ENCODE measurements around the gene IGHMBP2. TPM values are rescaled to one million over a fixed set of nuclear protein-coding genes. Genes with fewer than 3 reads are reported as not detected.

The IGHMBP2 gene
- total RNA-seq, 1 donor from 2014 or later = 8.7 TPM

DNA sequence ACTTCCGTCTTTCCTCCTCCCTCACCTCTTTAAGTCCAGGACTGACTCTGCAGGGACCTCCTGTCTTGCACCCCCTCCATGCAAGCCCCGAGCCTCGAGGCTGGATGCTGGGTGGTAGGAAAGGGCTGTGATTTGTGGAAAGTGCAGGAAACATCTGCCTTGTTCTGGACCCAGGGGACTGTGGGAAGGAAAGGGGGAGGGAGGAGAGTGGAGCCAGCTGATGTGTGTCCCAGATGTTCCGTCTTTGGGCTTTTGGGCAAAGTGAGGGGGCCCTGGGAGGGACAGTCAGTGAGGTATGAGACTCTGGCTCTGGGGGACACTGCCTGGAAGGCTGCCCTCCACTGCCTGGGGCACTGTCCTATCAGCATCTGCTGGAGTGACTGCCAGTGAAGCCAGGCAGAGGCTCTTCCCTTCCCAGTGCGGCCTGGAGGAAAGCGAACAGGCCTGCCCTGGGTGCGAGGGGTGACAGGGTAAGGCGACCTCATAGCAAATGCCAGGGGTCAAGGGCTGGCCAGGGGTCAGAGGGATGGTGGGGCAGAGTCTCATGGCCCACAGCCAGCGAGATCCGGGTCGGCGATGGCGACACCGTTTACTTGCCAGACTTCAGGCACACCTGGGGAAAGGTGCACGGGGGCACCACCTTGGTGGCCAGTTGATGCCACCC lies 75.4 kb downstream of the IGHMBP2 start:
- TF ChIP-seq, protein P1, sequence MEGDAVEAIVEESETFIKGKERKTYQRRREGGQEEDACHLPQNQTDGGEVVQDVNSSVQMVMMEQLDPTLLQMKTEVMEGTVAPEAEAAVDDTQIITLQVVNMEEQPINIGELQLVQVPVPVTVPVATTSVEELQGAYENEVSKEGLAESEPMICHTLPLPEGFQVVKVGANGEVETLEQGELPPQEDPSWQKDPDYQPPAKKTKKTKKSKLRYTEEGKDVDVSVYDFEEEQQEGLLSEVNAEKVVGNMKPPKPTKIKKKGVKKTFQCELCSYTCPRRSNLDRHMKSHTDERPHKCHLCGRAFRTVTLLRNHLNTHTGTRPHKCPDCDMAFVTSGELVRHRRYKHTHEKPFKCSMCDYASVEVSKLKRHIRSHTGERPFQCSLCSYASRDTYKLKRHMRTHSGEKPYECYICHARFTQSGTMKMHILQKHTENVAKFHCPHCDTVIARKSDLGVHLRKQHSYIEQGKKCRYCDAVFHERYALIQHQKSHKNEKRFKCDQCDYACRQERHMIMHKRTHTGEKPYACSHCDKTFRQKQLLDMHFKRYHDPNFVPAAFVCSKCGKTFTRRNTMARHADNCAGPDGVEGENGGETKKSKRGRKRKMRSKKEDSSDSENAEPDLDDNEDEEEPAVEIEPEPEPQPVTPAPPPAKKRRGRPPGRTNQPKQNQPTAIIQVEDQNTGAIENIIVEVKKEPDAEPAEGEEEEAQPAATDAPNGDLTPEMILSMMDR (IDR thresholded peaks at IDR 0.05; ENCODE audit: insufficient read depth, low read length, severe bottlenecking) = no peak
- FAIRE-seq (peak; percentile 50), DNase-seq (ENCODE audit: low read depth) (no peak)
- H3K4me3 ChIP-seq (ENCODE audit: low read depth, low read length) = no peak overlapping the region
- peaks cover 6% of the 10 kb centered on the region for H3K27me3 ChIP-seq (ENCODE audit: control insufficient read depth, insufficient read depth, low read length)
- H3K36me3 ChIP-seq (ENCODE audit: control insufficient read depth, insufficient read depth, low read length) = no peaks in the 10 kb centered on the region

- no peak for DNase-seq (ENCODE audit: low read depth)
- FAIRE-seq = no peak
- TF ChIP-seq, protein P1 (IDR thresholded peaks at IDR 0.05; ENCODE audit: insufficient read depth, low read length, severe bottlenecking) = no peak
Measured at GRCh38 chr11:68979931-68980775, 76.5 kb downstream of the IGHMBP2 start.

GRCh38 chr11:68980776-68981065 lies 77.0 kb downstream of the IGHMBP2 start, which contains the start of gene MRGPRD:
MRGPRD (minus strand) TSS chr11:68980986; CDS start chr11:68980986, 0 bp downstream.
- FAIRE-seq (no peak), DNase-seq (ENCODE audit: low read depth) (no peak)
- TF ChIP-seq, protein P1 (IDR thresholded peaks at IDR 0.05; ENCODE audit: insufficient read depth, low read length, severe bottlenecking) = no peak
- H3K4me3 ChIP-seq (ENCODE audit: low read depth, low read length) = no peak within 1 kb of the TSS
- peaks cover 6% of the 10 kb centered on the region for H3K27me3 ChIP-seq (ENCODE audit: control insufficient read depth, insufficient read depth, low read length)
- no peaks in the 10 kb centered on the region for H3K36me3 ChIP-seq (ENCODE audit: control insufficient read depth, insufficient read depth, low read length)

More at GRCh38 chr11:68979931-68980775, 76.5 kb downstream of the IGHMBP2 start:
- no peaks in the 10 kb centered on the region for H3K36me3 ChIP-seq (ENCODE audit: control insufficient read depth, insufficient read depth, low read length)
- peaks cover 6% of the 10 kb centered on the region for H3K27me3 ChIP-seq (ENCODE audit: control insufficient read depth, insufficient read depth, low read length)
- no peak overlapping the region for H3K4me3 ChIP-seq (ENCODE audit: low read depth, low read length)

DNA sequence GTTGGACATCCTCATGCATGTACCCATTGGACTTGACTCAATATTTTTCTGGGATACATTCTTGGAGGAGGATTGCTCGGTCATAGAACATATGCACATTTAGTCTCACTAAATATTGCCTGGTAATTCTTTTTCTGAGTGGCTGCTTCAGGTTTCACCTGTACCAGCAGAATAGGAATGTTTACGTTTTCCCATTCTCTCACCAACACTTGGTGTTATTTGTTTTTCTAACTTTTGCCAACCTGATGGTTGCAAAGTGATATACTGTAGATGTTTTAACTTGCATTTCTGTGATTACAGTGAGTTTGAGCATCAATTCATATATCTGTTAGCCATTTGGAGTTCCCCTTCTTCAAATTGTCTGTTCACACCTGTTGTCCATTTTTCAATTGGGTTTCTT lies 78.4 kb downstream of the IGHMBP2 start:
- FAIRE-seq (no peak), DNase-seq (ENCODE audit: low read depth) (no peak)
- Histone ChIP-seq H3K27me3 (ENCODE audit: control insufficient read depth, insufficient read depth, low read length) (peaks cover 6% of the 10 kb centered on the region), H3K36me3 (ENCODE audit: control insufficient read depth, insufficient read depth, low read length) (no peaks in the 10 kb centered on the region), H3K4me3 (ENCODE audit: low read depth, low read length) (no peak overlapping the region)
- TF ChIP-seq, protein P1 (IDR thresholded peaks at IDR 0.05; ENCODE audit: insufficient read depth, low read length, severe bottlenecking) = no peak

GRCh38 chr11:68983801-68984200 lies 80.1 kb downstream of the IGHMBP2 start:
- H3K36me3 ChIP-seq (ENCODE audit: control insufficient read depth, insufficient read depth, low read length) = no peaks in the 10 kb centered on the region
- no peak overlapping the region for H3K4me3 ChIP-seq (ENCODE audit: low read depth, low read length)
- peaks cover under 1% of the 10 kb centered on the region for H3K27me3 ChIP-seq (ENCODE audit: control insufficient read depth, insufficient read depth, low read length)
- DNase-seq (ENCODE audit: low read depth) (no peak), FAIRE-seq (no peak)
- TF ChIP-seq, protein P1 (IDR thresholded peaks at IDR 0.05; ENCODE audit: insufficient read depth, low read length, severe bottlenecking) = no peak

Data from bronchial epithelial cell (primary cell).